Posterior cingulate gyrus (tissue), 11 donors: Measurements from ENCODE around the gene SARNP.

Experiments used
- DNase-seq, 10 donors: peaks; one replicate each; pipeline versions ENCODE4 v3.0.0 to v3.0.0-alpha.2; 2020 to 2021; ENCODE audit warnings: mixed read lengths in 3 of 10
- intact Hi-C: fragments of 100-400 bp; cut with DNase I; formaldehyde crosslinking; loops from one replicate; pipeline ENCODE4 v1.15.1; 2023

Gene SARNP

DNA sequence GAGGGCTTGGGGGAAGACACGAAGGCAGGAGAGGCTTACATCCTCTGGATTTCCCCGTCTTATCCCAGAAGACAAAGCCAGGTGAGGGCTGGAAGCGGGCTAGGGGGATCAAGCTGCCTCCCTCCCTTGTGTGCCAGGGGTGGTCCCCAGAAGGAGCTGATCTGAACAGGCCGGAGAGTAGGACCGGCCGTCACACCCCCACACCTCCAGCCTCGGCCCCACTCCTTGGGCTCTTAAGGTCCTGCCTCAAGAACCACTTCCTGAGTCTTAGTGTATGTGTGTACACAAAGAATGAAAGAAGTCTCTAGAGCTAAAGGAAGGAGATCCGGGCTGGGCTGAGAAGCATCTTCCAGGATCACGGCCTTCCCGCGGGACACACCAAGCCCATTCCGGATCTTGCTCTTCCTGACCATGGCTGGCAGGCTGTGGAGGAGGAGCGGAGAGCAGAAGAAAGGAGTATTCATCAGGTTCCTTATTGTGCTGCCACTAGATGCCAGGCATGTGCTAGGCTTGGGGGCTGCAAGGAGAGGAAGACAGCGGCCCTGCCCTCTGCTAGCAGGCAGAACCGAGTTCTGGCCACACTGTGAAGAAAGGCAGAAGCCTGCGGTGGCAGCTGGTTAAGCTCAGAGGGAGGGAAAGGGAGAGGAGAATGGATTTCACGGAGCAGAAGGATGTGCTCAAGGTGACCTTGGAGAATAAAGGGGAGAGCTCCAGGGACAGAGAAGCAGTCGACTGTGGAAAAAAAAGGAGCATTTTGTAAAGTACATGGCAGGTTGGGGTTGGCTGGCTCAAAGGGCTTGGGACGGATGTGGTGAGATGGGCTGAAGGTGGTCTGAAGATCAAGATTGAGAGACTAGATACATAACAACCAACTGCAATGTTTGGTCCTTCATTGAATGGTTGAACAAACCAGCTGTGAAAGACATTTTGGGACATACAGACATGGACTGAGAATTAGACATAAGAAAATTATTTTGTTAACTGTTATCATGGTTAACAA lies 87.4 kb downstream of the SARNP start:
- peak in 9 of 10 donors; percentile 53 to 95 (median 66) for DNase-seq
- intact Hi-C loops, result no loop called here

DNA sequence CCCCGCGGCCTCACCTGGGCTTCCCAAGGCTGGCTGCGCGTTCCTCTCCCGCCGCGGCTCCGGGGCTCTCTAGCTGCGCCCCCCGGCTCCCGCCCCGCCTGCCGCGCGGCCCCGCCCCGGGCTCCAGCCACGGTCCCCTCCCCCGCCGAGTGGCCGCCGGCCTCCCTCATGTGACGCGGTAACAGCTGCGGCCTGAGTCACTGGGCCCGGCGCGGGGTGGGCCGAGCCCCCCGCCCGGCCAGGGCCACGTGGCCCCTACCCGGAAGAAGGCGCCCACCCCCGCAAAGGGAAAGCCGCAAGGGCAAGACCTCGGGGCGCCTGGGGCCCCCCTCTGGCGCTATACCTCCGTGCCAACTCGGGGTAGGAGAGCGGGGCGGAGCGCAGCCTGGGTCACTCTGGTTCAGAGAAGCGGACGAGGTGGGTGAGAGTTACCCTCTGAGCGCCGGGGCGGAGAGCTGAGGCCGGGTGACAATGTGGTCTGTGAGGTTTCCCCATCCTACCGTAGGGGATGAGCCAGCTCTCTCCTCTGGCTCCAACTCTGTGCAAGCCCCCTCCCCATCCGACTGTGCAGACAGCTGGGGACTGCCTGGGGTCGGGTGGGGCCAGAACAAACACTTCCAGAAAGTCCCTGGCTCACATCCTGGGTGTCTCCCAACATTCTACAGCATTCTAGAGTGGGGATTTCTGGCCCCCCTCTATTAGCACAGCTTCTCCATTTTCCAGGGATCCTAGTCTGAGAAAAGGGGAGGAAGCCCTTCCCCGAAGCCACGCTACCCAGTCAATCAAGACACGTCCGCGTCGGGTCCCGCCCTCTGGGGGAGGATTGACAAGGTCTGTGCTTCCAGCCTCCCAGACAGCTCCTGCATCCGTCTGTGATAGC lies 88.3 kb downstream of the SARNP start, which contains the start of gene CD63:
Gene CD63 (minus strand): TSS at position 71 of the 880 bp plus-strand sequence. CDS start 668 bp downstream, outside the sequence.
- DNase-seq, result peak; percentile 86 to 99 (median 92)
- intact Hi-C loops, result no loop called here

DNA sequence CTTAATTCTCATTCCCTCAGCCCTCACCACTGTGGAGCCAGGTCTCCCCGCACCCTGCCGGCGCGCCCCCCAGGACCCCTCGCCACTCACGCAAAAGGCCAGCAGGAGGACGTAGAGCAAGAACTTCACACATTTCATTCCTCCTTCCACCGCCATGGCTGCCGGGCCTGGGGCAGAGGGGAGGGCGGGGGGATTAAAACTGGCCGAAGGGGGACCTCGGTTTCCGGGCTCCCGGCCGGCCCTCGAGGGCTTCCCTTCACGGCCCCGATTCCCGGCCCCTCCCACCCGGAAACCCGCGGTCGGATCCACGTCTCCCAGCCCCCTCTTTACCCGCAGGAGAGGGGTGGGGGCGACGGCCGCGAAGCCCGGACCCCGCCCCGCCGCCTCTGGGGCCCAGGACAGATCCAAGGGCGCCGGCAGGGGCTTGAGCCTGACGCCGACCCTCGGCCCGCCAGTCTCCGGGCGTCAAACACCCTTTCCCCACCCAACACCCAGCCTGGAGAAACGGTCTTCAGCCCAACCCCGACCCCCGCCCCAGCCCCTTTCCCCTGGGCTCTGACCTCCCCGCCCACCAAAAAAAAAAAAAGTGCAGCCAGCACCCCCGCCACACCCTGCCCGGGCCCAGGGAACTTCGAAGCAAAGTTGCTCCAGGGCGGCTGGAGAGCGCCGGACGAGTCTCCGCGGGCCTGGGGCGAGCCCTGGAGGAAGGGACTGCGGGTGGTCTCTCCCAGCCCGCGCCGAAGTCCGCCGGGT lies 89.2 kb downstream of the SARNP start:
- DNase-seq, result peak; percentile 69 to 93 (median 74)
- intact Hi-C loops, result no loop called here

DNA sequence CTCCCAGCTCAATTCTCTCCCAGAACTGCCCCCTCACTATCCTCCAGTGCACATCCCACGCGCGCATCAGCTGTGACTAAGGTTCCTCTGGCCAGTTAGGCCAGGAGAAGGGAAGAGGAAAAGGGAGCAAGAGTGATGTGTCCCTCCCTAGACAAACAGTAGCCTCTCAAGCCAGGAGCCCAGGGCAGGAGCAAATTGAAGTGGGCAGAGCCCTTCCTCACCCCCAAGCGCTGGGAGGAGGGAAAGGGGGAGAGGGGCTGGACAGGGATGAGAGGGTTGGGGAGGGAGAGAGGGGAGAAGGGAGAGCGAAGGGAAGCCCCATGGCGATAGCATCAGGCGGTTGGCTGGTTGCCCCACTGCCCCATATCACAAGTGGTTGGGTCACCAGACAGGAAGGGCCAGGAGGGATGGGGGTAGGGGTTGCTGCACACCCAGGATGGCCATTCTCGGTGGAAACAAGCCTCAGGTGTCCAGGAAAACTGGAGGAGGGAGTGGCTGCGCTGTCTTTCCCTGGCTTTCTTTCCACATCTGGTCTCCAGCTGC lies 89.8 kb downstream of the SARNP start:
- intact Hi-C loops, result no loop called here
- DNase-seq, result peak in 2 of 10 donors; percentile 42 to 87

- intact Hi-C loops, result no loop called here
- DNase-seq, result peak in 1 of 10 donors; percentile 83
Observed at GRCh38 chr12:55726971-55727370, 90.6 kb downstream of the SARNP start.

DNA sequence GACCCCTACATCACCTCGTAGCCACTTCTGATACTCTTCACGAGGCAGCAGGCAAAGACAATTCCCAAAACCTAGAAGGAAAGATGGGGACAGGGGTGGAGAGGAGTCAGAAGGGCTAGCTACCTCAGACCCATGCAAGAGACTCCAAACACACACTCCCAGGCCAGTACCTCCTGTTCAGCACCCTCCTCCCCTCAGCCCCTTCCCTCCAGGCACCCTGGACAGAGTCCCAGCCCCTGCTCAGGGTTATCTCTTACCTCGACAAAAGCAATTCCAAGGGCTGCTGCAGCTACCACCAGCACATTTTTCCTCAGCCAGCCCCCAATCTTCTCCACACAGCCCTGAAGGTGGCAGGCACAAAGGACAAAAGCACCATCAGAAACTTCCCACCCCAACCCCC lies 92.0 kb downstream of the SARNP start:
- intact Hi-C loops, result no loop called here
- DNase-seq, result peak in 1 of 10 donors; percentile 58

DNA sequence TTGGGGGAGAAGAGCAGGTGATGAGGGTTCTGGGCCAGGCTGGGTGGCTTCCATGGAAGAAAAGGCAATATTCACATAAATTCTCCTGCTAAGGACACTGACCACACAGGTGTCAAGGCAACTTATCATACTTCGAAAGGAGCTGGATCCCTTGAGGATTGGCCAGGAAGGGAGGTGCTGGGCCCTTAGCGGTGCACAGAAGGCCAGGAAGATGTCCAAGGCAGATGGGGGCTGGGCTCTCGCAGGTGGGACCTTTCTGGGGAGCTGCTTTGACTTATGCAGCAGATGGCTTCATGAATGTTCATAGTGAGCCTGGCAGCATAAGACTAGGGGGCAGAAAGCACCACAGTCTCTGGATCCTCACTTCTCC lies 92.6 kb downstream of the SARNP start:
- peak in 2 of 10 donors; percentile 41 to 66 for DNase-seq
- intact Hi-C loops, result loop anchor here (5.0 kb wide), 1 partner anchor 63 kb away; no protein-coding TSS in a partner anchor

DNA sequence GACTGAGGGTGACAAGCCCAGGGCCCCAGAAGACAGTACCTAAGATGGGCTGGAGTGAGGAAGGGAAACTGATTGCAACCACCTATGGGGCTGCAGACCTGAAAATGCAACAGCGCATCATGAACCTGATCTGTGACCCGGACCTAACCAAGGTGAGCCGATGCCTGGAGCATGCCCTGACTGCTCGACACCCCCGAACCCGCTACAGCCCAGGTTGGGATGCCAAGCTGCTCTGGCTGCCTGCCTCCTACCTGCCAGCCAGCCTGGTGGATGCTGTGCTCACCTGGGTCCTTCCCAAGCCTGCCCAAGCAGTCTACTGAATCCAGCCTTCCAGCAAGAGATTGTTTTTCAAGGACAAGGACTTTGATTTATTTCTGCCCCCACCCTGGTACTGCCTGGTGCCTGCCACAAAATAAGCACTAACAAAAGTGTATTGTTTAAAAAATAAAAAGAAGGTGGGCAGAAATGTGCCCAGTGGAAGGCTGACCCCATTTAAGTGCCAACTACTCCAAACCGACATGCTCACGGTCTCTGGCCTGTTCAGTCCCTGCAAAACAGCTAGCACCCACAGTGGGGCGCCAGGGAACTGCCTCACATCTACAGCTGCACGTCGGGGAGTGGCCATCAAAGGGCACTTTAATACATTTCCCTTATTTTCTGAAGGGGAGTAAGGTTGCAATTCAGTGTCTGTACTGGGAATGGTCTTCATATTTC lies 93.1 kb downstream of the SARNP start:
- DNase-seq, result peak in 9 of 10 donors; percentile 61 to 96 (median 72)
- intact Hi-C loops, result loop anchor here (5.0 kb wide), 1 partner anchor 62 kb away; no protein-coding TSS in a partner anchor

- DNase-seq, result peak in 2 of 10 donors; percentile 44 to 73
Observed at GRCh38 chr12:55723516-55724225, 93.9 kb downstream of the SARNP start.

DNA sequence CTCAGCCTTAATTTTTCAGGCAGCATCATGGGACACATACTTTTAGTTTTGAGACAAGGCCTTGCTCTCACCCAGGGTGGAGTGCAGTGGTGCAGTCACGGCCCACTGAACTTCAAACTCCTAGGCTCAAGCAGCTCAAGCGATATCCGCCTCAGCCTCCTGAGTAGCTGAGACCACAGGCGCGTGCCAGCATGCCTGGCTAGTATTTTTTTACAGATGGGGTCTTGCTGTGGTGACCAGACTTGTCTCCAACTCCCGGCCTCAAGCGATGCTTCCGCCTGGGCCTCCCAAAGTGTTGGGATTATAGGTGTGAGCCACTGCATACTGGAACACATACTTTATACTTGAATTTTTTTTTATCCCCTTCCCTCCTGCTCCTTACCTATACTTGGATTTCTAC lies 94.6 kb downstream of the SARNP start:
- peak in 1 of 10 donors; percentile 43 for DNase-seq
- intact Hi-C loops, result loop anchor here (5.0 kb wide), 1 partner anchor 61 kb away; no protein-coding TSS in a partner anchor

More at GRCh38 chr12:55723516-55724225, 93.9 kb downstream of the SARNP start:
- intact Hi-C loops, result loop anchor here (5.0 kb wide), 1 partner anchor 61 kb away; no protein-coding TSS in a partner anchor

GRCh38 chr12:55721601-55722213 lies 95.8 kb downstream of the SARNP start:
- peak in 3 of 10 donors; percentile 32 to 63 (median 54) for DNase-seq
- intact Hi-C loops, result loop anchor here (5.0 kb wide), 1 partner anchor 59 kb away; no protein-coding TSS in a partner anchor

DNA sequence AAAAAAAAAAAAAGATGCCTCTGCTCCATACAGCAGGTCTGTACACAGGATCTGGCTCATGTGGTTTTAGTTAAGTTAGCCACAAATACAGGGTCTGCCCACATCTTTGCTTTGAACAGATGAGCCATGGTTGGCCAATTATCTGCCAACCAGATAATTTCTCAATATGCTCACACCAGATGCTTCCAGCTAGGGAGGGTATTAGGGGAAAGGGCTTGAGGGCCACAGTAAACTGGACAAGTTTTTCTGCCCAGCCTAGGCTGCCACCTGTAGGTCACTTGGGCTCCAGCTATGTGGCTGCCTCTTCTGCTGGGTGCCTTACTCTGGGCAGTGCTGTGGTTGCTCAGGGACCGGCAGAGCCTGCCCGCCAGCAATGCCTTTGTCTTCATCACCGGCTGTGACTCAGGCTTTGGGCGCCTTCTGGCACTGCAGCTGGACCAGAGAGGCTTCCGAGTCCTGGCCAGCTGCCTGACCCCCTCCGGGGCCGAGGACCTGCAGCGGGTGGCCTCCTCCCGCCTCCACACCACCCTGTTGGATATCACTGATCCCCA lies 96.6 kb downstream of the SARNP start:
- peak in 7 of 10 donors; percentile 52 to 93 (median 70) for DNase-seq
- intact Hi-C loops, result loop anchor here (5.0 kb wide), 1 partner anchor 59 kb away; no protein-coding TSS in a partner anchor

- DNase-seq, result peak in 2 of 10 donors; percentile 58 to 75
- intact Hi-C loops, result loop anchor here (5.0 kb wide), 1 partner anchor 58 kb away; no protein-coding TSS in a partner anchor
Observed at GRCh38 chr12:55720071-55720564, 97.4 kb downstream of the SARNP start, which contains the start of gene RDH5. TSS of gene RDH5 (plus strand) at chr12:55720393. CDS start at chr12:55721185, 792 bp downstream.

GRCh38 chr12:55719371-55719770 lies 98.2 kb downstream of the SARNP start:
- intact Hi-C loops, result no loop called here
- peak in 1 of 10 donors; percentile 8 for DNase-seq

- peak in 2 of 10 donors; percentile 42 to 74 for DNase-seq
- intact Hi-C loops, result no loop called here
Observed at GRCh38 chr12:55718624-55719275, 98.8 kb downstream of the SARNP start.

GRCh38 chr12:55718015-55718414 lies 99.5 kb downstream of the SARNP start:
- intact Hi-C loops, result no loop called here

More at GRCh38 chr12:55718015-55718414, 99.5 kb downstream of the SARNP start:
- peak in 1 of 10 donors; percentile 20 for DNase-seq
